ENCODE measurements around the gene AGAP2. TPM values are rescaled to one million over a fixed set of nuclear protein-coding genes. Genes with fewer than 3 reads are reported as not detected.

Gene AGAP2
- total RNA-seq, 1 experiment from 2014 or later, result 2.0 TPM

DNA sequence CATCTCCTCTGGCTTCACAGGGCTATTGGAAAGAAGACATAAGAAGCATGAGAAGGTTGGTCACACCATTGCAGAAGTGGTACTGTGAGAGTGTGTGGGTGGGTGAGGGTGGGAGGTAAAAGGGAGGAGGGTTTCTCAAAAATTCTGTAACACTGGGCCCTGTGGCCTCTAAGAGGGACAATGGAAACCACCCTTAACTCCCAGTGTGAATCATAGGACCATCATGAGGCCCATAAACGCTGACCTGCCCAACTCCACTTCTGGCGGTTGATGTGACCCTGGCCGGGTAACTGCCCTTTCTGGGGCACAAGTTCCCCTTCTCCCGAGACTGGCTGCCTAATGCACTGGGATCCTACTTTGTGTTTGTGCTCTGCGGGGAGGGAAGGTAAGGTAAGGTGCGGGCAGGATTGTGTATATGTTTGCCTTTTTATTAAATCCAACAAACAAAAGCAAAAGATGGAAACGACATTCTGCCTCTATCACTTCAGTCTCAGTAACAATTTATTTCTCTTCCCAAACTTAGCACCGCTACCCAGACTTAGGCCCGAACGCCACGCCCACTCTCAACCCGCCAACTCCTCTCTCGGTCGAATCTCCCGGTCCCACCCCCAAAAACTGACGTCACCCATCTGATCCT is 32.8 kb upstream of the AGAP2 start:
- ATAC-seq, result peak; percentile 68
- Mint-ChIP-seq H3K27me3 (ENCODE audit: low read depth) (peaks cover 37% of the 10 kb centered on the region), H3K36me3 (peaks cover 23% of the 10 kb centered on the region), H3K4me3 (peak overlapping the region; percentile 97), H3K27ac (peak overlapping the region; percentile 100), H3K9me3 (no peaks in the 10 kb centered on the region), H3K4me1 (peaks cover 16% of the 10 kb centered on the region)
- CTCF ChIA-PET, result interaction anchor here (0.7 to 1.5 kb wide), 7 partner anchors 10 to 126 kb away, joined by 3 to 19 read pairs (median 5); partner anchors contain the start of gene TSFM
- POLR2A ChIA-PET, result interaction anchor here (0.7 to 1.0 kb wide), 5 partner anchors 9 to 82 kb away, joined by 3 to 5 read pairs (median 4); partner anchors contain the start of gene CTDSP2
- peak; percentile 93 for DNase-seq (ENCODE audit: low spot score)
- TF ChIP-seq, protein P1, sequence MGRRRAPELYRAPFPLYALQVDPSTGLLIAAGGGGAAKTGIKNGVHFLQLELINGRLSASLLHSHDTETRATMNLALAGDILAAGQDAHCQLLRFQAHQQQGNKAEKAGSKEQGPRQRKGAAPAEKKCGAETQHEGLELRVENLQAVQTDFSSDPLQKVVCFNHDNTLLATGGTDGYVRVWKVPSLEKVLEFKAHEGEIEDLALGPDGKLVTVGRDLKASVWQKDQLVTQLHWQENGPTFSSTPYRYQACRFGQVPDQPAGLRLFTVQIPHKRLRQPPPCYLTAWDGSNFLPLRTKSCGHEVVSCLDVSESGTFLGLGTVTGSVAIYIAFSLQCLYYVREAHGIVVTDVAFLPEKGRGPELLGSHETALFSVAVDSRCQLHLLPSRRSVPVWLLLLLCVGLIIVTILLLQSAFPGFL (CRISPR knock-in tag; IDR thresholded peaks at IDR 0.05; ENCODE audit: borderline replicate concordance), result no peak
- no peak for TF ChIP-seq FOXP1 (CRISPR knock-in tag; IDR thresholded peaks at IDR 0.05; ENCODE audit: borderline replicate concordance)
- TF ChIP-seq CREB1 (CRISPR knock-in tag; IDR thresholded peaks at IDR 0.05), result no peak
- TF ChIP-seq ZMAT4 (CRISPR knock-in tag; IDR thresholded peaks at IDR 0.05), result no peak
- no peak for TF ChIP-seq GABPB1 (CRISPR knock-in tag; IDR thresholded peaks at IDR 0.05)
- no peak for TF ChIP-seq ZNF138 (CRISPR knock-in tag; conservative IDR thresholded peaks at IDR 0.05)
- no peak for TF ChIP-seq ZBTB21 (CRISPR knock-in tag; IDR thresholded peaks at IDR 0.05; ENCODE audit: borderline replicate concordance)
- no peak for TF ChIP-seq MXD4 (CRISPR knock-in tag; IDR thresholded peaks at IDR 0.05; ENCODE audit: borderline replicate concordance)
- TF ChIP-seq IRF2 (CRISPR knock-in tag; IDR thresholded peaks at IDR 0.05; ENCODE audit: borderline replicate concordance, low read depth), result no peak
- no peak for TF ChIP-seq EMX1 (CRISPR knock-in tag; IDR thresholded peaks at IDR 0.05)
- TF ChIP-seq ATF2 (CRISPR knock-in tag; IDR thresholded peaks at IDR 0.05; ENCODE audit: borderline replicate concordance, low read depth), result no peak
- TF ChIP-seq, protein P2, sequence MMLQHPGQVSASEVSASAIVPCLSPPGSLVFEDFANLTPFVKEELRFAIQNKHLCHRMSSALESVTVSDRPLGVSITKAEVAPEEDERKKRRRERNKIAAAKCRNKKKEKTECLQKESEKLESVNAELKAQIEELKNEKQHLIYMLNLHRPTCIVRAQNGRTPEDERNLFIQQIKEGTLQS (CRISPR knock-in tag; conservative IDR thresholded peaks at IDR 0.05), result no peak
- no peak for TF ChIP-seq TP53 (CRISPR knock-in tag; IDR thresholded peaks at IDR 0.05)
- no peak for TF ChIP-seq ZNF423 (CRISPR knock-in tag; IDR thresholded peaks at IDR 0.05)
- no peak for TF ChIP-seq JUN (CRISPR knock-in tag; IDR thresholded peaks at IDR 0.05)

DNA sequence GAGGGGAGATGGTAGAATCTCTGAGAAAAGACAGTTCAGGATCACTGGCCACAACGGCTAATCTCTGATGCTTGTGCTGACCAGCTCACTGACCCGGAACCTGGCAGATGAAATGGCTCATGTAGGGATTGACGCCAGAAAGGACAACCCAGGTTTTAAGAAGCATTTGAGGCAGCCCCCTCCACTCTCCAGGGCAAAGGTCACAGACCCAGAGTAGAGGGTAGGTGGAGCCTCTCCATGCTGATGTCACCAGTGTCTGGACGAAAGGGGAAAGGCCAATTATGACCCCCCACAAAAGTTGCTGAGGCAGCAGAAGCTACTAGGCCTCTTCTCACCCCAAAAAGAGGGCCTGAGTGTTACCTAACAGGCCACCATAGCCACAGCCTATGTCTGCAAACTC is 32.2 kb upstream of the AGAP2 start:
- peak overlapping the region; percentile 97 for H3K4me3 Mint-ChIP-seq
- no peak overlapping the region for H3K27ac Mint-ChIP-seq
- H3K4me1 Mint-ChIP-seq, result peaks cover 19% of the 10 kb centered on the region
- no peaks in the 10 kb centered on the region for H3K9me3 Mint-ChIP-seq
- ChIA-PET CTCF (interaction anchor here (0.7 kb wide), 1 partner anchor 33 kb away, joined by 6 read pairs; no protein-coding TSS in a partner anchor), POLR2A (no interaction called here)
- no peak for DNase-seq (ENCODE audit: low spot score)
- H3K36me3 Mint-ChIP-seq, result peaks cover 23% of the 10 kb centered on the region
- no peak for ATAC-seq
- H3K27me3 Mint-ChIP-seq (ENCODE audit: low read depth), result peaks cover 43% of the 10 kb centered on the region
- TF ChIP-seq E2F4 (CRISPR knock-in tag; IDR thresholded peaks at IDR 0.05; ENCODE audit: borderline replicate concordance, low read depth) (no peak), CREM (CRISPR knock-in tag; IDR thresholded peaks at IDR 0.05) (no peak), ELF4 (CRISPR knock-in tag; IDR thresholded peaks at IDR 0.05; ENCODE audit: low read depth) (no peak), OVOL2 (CRISPR knock-in tag; IDR thresholded peaks at IDR 0.05; ENCODE audit: borderline replicate concordance) (no peak), HMGA2 (CRISPR knock-in tag; IDR thresholded peaks at IDR 0.05) (no peak), TEAD4 (CRISPR knock-in tag; IDR thresholded peaks at IDR 0.05) (no peak), SOX15 (CRISPR knock-in tag; IDR thresholded peaks at IDR 0.05) (no peak), TEAD1 (CRISPR knock-in tag; IDR thresholded peaks at IDR 0.05) (no peak)
- TF ChIP-seq, protein P3, sequence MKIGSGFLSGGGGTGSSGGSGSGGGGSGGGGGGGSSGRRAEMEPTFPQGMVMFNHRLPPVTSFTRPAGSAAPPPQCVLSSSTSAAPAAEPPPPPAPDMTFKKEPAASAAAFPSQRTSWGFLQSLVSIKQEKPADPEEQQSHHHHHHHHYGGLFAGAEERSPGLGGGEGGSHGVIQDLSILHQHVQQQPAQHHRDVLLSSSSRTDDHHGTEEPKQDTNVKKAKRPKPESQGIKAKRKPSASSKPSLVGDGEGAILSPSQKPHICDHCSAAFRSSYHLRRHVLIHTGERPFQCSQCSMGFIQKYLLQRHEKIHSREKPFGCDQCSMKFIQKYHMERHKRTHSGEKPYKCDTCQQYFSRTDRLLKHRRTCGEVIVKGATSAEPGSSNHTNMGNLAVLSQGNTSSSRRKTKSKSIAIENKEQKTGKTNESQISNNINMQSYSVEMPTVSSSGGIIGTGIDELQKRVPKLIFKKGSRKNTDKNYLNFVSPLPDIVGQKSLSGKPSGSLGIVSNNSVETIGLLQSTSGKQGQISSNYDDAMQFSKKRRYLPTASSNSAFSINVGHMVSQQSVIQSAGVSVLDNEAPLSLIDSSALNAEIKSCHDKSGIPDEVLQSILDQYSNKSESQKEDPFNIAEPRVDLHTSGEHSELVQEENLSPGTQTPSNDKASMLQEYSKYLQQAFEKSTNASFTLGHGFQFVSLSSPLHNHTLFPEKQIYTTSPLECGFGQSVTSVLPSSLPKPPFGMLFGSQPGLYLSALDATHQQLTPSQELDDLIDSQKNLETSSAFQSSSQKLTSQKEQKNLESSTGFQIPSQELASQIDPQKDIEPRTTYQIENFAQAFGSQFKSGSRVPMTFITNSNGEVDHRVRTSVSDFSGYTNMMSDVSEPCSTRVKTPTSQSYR (CRISPR knock-in tag; IDR thresholded peaks at IDR 0.05), result no peak
- TF ChIP-seq, protein P4, sequence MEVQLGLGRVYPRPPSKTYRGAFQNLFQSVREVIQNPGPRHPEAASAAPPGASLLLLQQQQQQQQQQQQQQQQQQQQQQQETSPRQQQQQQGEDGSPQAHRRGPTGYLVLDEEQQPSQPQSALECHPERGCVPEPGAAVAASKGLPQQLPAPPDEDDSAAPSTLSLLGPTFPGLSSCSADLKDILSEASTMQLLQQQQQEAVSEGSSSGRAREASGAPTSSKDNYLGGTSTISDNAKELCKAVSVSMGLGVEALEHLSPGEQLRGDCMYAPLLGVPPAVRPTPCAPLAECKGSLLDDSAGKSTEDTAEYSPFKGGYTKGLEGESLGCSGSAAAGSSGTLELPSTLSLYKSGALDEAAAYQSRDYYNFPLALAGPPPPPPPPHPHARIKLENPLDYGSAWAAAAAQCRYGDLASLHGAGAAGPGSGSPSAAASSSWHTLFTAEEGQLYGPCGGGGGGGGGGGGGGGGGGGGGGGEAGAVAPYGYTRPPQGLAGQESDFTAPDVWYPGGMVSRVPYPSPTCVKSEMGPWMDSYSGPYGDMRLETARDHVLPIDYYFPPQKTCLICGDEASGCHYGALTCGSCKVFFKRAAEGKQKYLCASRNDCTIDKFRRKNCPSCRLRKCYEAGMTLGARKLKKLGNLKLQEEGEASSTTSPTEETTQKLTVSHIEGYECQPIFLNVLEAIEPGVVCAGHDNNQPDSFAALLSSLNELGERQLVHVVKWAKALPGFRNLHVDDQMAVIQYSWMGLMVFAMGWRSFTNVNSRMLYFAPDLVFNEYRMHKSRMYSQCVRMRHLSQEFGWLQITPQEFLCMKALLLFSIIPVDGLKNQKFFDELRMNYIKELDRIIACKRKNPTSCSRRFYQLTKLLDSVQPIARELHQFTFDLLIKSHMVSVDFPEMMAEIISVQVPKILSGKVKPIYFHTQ (CRISPR knock-in tag; IDR thresholded peaks at IDR 0.05), result no peak
